ENCODE data around the gene MCF2. TPM values are rescaled to one million over a fixed set of nuclear protein-coding genes. Genes with fewer than 3 reads are reported as not detected.

MCF2 gene
- total and polyA plus RNA-seq, 2 experiments from 2014 or later: 1.1 to 1.4 TPM

- Mint-ChIP-seq H3K27me3 (ENCODE audit: insufficient read depth, low read depth, poor library complexity) (no peaks in the 10 kb centered on the region), H3K36me3 (ENCODE audit: low read depth) (no peaks in the 10 kb centered on the region), H3K4me1 (no peaks in the 10 kb centered on the region), H3K9me3 (no peaks in the 10 kb centered on the region), H3K27ac (no peak overlapping the region), H3K4me3 (no peak overlapping the region)
- DNase-seq (ENCODE audit: low spot score) (no peak), ATAC-seq (no peak)
- no peaks in the 10 kb centered on the region for H4K20me1 ChIP-seq (replicated peaks; ENCODE audit: insufficient read depth)
- H3K79me2 ChIP-seq (replicated peaks; ENCODE audit: insufficient read depth): no peaks in the 10 kb centered on the region
- no peaks in the 10 kb centered on the region for H3K4me1 ChIP-seq (ENCODE audit: insufficient read depth)
- TF ChIP-seq EZH2phosphoT487 (IDR thresholded peaks at IDR 0.05; ENCODE audit: unreplicated experiment): no peak
- TF ChIP-seq ZNF331 (CRISPR knock-in tag; IDR thresholded peaks at IDR 0.05; ENCODE audit: low read depth): no peak
- no peak for TF ChIP-seq NANOG (IDR thresholded peaks at IDR 0.05; ENCODE audit: borderline replicate concordance)
- no peak for TF ChIP-seq ZNF462 (CRISPR knock-in tag; IDR thresholded peaks at IDR 0.05)
- no peak overlapping the region for H3K27ac ChIP-seq (ENCODE audit: low read depth)
- no peak overlapping the region for H2AFZ ChIP-seq
- H3K4me3 ChIP-seq: no peak overlapping the region
- H3F3A ChIP-seq (replicated peaks; ENCODE audit: low read depth): no peaks in the 10 kb centered on the region
- H3K9me2 ChIP-seq (ENCODE audit: insufficient read depth): no peaks in the 10 kb centered on the region
- H3K4me2 ChIP-seq: no peak overlapping the region
- H3K36me3 ChIP-seq (ENCODE audit: insufficient read depth): no peaks in the 10 kb centered on the region
- H3K27me3 ChIP-seq (ENCODE audit: insufficient read depth): no peaks in the 10 kb centered on the region
These were observed 164.0 kb downstream of the MCF2 start for GRCh38 chrX:139543920-139544319.

DNA sequence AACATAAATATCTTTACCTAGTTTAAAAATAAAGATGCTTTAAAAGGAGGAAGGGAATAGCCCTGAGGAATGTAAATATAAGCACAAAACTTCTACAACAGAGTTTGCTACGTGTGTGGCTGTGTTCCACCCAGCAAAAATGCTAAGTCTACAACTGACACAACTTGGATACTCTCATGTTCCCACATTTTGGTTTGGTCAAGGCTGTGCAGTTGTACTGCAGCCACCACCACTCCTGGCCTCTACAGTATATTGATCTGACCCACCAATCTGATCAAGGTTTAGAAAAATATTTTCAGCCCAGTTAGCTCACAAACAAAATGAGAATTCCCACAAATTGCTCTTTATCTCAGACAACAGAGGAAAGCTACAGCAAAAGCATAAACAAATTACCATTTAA is 165.3 kb downstream of the MCF2 start:
- no peak overlapping the region for H3K4me2 ChIP-seq
- no peaks in the 10 kb centered on the region for H4K20me1 ChIP-seq (replicated peaks; ENCODE audit: insufficient read depth)
- no peak overlapping the region for H3K27ac ChIP-seq (ENCODE audit: low read depth)
- no peak overlapping the region for H2AFZ ChIP-seq
- no peak overlapping the region for H3K4me3 ChIP-seq
- Mint-ChIP-seq H3K36me3 (ENCODE audit: low read depth) (no peaks in the 10 kb centered on the region), H3K27me3 (ENCODE audit: insufficient read depth, low read depth, poor library complexity) (no peaks in the 10 kb centered on the region), H3K4me1 (no peaks in the 10 kb centered on the region), H3K9me3 (no peaks in the 10 kb centered on the region), H3K4me3 (no peak overlapping the region), H3K27ac (no peak overlapping the region)
- H3K27me3 ChIP-seq (ENCODE audit: insufficient read depth): no peaks in the 10 kb centered on the region
- no peaks in the 10 kb centered on the region for H3K4me1 ChIP-seq (ENCODE audit: insufficient read depth)
- no peaks in the 10 kb centered on the region for H3K9me2 ChIP-seq (ENCODE audit: insufficient read depth)
- H3F3A ChIP-seq (replicated peaks; ENCODE audit: low read depth): no peaks in the 10 kb centered on the region
- DNase-seq (ENCODE audit: low spot score) (no peak), ATAC-seq (no peak)
- no peaks in the 10 kb centered on the region for H3K79me2 ChIP-seq (replicated peaks; ENCODE audit: insufficient read depth)
- H3K36me3 ChIP-seq (ENCODE audit: insufficient read depth): no peaks in the 10 kb centered on the region
- no peak for TF ChIP-seq ZNF114 (CRISPR knock-in tag; IDR thresholded peaks at IDR 0.05)
- no peak for TF ChIP-seq ZNF462 (CRISPR knock-in tag; IDR thresholded peaks at IDR 0.05)
- TF ChIP-seq EZH2 (IDR thresholded peaks at IDR 0.05; ENCODE audit: low read depth, unreplicated experiment): no peak
